Activated CD4-positive, alpha-beta T cell treated with anti-CD3 and anti-CD28 coated beads for 4 hours (primary cell): ENCODE results near the gene SLC49A3.
A peak's percentile ranks its signal among the peaks of the same experiment; 100 is the strongest.
"Not testable (repeated sequence)": the region's sequence is repeated elsewhere in the genome, so short reads cannot be mapped to it uniquely, and the experiment has no call there.

ENCODE experiments used
- DNase-seq, 2 donors: peaks; one replicate each; pipeline ENCODE4 v3.0.0-alpha.2; 2020

Gene SLC49A3

DNA sequence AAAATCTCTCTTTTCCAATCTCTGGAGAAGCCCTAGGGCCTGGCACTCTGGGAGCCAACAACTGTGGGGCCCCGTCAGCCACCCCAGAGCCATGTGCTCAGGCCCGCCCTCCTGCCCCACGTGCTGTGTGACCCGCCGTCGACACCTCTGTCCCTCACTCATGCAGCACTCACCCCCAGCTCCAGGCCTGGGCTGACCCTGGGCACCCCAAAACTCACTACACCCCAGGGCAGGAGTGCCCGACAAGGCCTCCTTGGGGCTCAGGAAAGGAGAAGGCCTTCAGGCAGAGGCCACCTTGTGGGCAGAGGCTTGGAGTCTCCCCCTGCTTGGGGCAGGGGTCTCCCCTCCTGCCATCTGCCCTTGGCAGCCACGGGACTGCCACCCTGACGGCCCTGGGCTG, 8.9 kb downstream of the SLC49A3 start:
- DNase-seq = no peak

- no peak for DNase-seq
Observed at GRCh38 chr4:679629-680028, 9.3 kb downstream of the SLC49A3 start.

GRCh38 chr4:679104-679481, 9.9 kb downstream of the SLC49A3 start:
- DNase-seq = no peak

DNA sequence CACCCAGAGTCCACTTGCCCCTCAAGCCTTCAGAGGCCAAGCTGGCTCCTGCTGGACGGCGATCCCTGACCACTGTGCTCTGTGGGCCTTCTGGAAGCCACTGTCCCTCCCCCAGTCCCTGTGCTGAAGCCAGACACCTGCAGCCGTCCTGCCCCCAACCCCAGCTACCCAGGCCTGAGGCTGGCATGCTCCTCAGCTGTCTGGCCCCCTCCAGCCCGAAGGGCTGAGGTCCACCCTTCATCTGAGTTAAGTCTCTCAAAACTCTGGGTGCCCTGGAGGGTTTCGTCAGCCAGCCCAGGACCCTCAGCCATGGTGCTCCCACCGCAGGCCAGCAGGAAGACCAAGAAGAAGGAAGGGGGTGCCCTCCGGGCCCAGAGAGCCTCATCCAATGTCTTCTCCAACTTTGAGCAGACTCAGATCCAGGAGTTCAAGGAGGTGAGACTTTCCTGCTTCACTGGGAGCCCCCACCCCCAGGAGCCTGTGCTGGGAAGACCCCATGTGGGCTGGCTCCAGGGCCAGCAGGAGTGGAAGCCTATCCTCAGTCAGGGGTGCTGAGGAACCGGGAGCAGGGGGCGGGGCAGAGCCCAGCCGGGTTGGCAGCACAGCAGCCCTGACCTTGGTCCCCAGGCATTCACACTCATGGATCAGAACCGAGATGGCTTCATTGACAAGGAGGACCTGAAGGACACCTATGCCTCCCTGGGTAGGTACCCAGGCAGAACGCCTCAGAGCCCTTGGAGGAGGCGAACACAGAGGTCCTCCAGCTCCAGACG, 10.4 kb downstream of the SLC49A3 start:
- no peak for DNase-seq

- DNase-seq = peak; percentile 30 to 47
Observed at GRCh38 chr4:677431-678293, 11.3 kb downstream of the SLC49A3 start.

DNA sequence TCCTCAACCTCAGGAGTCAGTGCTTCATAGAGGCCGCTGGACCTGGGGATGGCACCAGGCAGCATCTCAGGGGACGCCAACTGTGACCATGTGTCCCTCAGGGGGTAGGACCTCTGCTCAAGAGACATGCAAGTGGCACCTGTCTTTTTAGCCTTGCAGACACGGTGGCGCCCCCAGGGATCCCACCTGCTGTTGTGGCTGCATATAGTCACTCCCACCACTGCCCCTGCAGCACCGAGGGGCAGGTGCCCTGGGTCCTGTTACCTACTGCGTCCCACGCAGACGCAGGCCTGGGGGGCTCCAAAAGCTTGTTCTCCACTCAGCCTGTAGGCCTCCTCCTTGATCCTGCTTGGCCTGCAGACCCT, 12.1 kb downstream of the SLC49A3 start:
- DNase-seq = no peak

DNA sequence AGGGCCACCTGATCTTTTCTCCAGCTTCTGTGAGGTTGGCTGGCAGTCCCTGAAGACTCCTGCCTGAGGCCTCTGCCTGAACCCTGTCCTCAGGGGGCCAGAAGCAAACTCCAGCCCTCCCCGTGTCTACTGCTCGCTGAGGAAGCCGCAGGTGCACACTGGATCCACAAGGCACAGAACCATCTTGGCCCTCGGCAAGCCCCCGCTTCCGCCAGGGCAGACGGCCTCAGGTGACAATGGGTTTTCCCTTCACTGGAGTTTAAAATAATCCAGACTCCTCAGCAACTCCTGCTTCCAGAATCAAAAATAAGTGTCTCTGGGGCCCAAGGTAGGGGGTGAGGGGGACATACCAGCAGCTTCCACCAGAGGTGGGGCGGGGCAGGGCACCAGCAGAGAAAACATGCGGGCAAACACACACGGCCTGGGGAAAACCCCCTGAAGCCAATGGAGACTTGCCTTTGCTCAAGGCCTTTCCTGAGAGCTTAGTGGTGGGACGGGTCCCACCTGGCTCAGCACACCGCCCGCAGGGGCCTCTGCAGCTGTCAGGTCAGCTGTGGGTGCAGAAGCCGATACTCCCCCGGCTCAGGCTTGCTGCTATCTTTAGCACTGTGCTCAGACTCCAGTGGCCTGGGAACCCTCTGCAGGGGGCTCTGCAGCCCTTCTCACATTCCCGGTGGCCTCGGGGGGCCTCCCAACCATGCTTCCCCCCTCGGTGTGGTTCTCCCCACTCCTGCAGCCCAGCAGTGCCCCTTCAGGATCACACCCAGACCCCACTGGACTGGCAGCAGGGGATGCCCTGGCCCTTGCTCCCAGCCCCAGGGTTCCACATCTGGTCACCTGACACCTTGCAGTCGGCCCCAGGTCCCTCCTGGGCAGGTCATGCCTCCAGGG, 12.7 kb downstream of the SLC49A3 start:
- no peak for DNase-seq

DNA sequence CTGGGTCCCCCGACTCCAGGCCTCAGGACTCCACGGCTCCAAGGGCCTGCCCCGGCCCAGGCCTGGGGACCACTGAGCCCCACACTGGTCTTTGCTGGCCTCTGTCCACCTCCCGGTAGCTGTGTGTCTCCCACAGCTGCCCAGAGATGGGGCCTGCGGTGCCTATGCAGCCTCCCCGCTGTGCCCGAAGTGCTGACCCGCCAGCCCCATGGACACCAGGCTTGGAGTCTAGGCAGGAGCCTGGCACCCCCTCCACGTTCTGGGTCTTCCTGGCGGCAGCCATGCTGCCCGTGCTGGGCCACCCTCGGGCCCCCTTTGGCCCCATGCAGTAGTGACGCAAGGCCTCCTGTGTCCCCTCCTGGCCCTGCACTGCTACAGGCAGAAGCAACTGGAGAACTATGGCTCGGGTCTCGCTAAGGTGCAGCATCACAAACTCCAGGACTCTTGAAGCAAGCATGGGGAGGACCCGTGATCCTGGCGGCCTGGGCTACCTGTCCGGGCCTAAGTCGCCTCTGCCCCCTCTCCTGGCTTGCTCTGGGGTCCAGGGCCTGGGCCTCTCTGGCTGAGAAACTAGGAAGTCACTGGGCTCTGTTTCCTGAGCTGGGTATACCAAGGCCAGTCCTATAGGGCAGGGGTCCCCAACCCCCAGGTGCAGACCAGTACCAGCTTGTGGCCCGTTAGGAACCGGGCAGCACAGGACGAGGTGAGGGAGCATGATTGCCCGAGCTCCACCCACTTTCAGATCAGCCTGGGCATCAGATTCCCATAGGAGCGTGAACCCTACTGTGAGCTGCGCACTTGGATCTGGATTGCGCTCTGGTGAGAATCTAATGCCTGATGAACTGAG, 13.7 kb downstream of the SLC49A3 start:
- DNase-seq = no peak

DNA sequence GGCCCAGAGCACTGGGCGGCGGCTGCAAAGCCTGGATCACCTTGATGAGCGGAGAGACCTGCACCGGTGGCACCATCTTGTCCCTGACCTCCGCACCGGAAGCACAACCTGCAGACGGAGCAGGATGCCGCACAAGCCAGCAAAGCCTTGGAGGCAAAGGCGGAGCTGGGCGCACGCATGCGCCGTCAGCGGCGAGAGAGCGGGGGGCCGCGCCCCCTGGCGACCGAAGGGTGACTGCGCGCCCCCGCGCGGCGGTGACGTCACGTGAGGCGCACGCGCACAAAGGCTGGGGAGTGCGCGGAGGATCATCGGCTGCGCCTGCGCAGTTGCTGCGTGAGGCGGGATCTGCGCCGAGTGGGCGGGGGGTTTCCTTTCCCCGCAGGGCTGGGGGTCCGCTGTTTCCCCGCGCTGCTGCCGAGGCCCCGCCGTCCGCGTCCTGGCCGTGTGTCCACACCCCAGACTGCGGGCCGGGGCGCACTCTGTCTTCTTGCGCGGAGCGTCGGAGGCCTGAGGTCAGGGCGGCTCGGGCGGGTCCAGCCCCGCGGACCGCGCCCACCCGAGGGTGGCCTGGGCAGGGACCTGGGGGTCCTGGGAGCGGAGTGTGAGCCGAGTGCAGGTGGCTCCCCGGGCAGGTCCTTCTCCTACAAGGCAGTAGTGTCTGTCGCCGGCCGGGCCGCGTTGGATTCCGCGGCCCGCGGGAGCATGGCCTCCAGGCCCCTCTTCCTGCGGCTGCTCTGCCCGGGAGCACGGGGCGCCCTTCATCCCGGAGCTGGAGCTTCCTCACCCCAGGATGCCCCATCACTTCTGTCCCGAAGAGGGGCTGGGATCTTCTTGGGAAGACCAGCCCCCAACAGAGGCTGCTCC, 14.5 kb downstream of the SLC49A3 start, which contains the start of the genes ATP5ME and MYL5:
Gene ATP5ME, minus strand, starts transcription at position 105 of the 864 bp plus-strand sequence. Its CDS starts 29 bp downstream, at position 76.
Gene MYL5, plus strand, starts transcription at position 371 of the 864 bp plus-strand sequence. CDS start 3,485 bp downstream, outside the sequence.
- DNase-seq = peak; percentile 96 to 97

- DNase-seq = peak in 1 of 2 donors; percentile 21
Observed at GRCh38 chr4:673349-674091, 15.4 kb downstream of the SLC49A3 start.

- DNase-seq = no peak
Observed at GRCh38 chr4:671769-672168, 17.2 kb downstream of the SLC49A3 start.

DNA sequence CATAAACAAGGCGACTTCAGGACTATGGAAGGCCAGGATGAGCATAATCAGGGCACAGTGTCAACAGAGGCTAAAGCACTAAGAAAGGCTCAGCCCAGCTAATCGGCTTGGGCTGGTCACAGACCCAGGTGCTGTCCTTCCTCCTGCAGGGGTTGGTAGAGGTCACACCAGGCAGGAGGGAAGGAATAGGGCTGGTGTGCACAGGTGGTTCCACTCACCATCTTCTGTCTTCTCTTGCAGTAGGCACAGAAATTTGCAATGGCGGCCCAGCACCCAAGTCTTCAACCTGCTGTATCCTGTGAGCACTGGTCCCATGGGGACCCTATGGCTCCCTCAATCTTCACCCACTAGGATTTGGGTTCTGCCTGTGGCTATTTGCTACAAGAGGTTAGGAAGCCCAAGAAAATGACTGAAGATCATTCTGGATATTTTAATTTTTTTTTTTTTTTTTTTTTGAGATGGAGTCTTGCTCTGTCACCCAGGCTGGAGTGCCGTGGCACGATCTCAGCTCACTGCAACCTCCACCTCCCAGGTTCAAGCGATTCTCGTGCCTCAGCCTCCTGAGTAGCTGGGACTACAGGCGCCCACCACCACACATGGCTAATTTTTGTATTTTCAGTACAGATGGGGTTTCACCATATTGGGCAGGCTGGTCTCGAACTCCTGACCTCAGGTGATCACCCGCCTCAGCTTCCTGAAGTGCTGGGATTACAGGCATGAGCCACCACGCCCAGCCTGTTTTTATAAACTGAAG, 19.0 kb downstream of the SLC49A3 start:
- not testable (repeated sequence) for DNase-seq

- not testable (repeated sequence) for DNase-seq
Observed at GRCh38 chr4:668219-668618, 20.7 kb downstream of the SLC49A3 start.

- DNase-seq = no peak
Observed at GRCh38 chr4:667545-667925, 21.4 kb downstream of the SLC49A3 start.

DNA sequence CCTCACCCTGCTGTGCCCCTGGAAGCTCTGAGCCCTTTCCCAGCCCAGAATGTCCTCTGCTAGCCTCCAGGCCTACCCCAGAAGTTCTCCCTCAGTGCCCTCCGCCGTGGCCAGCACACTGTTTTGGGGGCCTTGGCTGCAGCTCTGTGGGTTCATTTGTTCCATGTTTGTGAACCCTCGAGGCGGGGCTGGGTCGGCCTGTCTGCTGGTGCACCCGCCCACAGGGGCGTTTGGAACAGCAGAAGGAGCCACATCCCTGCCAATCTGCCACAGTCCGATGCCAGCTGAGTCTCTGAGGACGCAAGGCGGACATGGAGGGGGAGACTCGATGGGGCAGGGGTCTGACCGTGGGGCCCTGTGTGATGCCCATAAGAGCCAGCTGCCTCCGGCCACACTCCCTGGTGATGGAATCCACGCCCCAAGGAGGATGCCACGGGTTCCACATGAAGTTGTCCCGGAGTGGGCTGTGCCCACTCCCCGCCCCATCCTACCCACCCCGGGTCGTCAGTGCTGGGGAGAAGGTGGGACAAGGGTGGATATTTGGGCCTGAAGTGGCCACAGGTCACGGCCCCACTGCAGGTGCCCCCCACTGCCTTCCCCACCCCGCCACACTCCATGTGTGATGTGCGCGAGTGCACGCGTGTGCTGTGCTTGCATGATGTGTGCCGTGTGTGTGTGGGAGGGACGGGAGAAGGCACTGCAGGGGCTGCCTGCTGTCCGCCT, 22.0 kb downstream of the SLC49A3 start:
- no peak for DNase-seq

DNA sequence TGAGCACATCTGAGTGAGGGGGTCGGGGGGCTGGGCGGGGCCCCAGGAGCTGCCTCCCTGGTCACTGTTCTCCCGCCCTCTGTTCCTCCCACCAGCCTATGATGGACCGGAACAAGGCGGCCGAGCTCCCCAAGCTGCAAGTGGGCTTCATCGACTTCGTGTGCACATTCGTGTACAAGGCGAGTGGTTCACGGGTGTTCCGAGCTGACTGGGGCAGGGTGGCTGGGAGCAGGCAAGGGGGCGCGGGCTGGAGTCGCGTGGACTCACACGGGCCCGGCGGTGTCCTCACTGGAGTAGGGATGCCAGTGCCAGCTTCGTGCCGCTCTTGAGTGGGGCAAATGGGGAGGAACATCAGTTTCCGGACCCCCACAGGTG, 22.5 kb downstream of the SLC49A3 start:
- no peak for DNase-seq

DNA sequence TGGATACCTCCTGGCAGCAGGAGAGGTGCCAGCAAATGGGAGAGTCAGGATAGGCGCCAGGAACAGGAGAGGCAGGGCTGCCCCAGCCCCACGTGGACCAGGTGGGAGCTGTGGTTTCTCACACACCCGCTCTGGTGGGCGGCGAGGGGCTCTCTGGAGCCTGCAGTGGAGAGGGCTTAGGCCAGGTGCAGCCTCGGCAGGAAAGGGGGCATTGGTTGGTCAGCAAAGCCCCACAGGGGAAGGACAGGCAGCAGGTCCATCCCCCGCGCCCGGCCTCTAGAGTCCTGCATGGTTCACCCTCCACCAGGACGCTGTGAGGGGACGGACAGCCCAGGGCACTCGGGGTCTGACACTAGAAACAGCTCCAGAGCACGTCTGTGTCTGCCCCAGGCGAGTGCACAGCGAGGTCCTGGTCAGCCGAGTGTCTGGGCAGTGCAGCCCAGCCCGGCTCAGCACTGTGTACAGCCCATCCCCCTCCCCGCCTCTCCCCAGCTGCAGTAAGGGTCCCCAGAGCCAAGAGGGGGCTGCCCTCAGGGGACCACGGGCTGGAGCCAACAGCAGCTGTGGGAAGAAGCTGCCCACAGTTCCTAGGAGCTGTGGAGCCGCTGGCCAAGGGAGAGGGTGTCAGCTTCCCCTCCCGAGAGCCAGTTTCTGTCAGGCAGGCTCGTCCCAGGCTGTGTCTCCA, 23.1 kb downstream of the SLC49A3 start:
- no peak for DNase-seq

GRCh38 chr4:665381-665750, 23.6 kb downstream of the SLC49A3 start:
- no peak for DNase-seq
